Hematopoietic multipotent progenitor cell treated with erythropoietin and hydrocortisone succinate and interleukin-3 and kit ligand, for 8 days (in vitro differentiated cells): ENCODE data around the gene SKA1.
"Not testable (repeated sequence)": the region's sequence is repeated elsewhere in the genome, so short reads cannot be mapped to it uniquely, and the experiment has no call there.

Source experiments
- DNase-seq: peaks from one replicate; pipeline ENCODE4 v3.0.0-alpha.2; 2015

SKA1 gene

GRCh38 chr18:50432915-50433314 is 58.1 kb downstream of the SKA1 start:
- DNase-seq = no peak

- DNase-seq = not testable (repeated sequence)
Observed at GRCh38 chr18:50436742-50437141, 61.9 kb downstream of the SKA1 start.

- DNase-seq = no peak
Observed at GRCh38 chr18:50439460-50440015, 64.7 kb downstream of the SKA1 start.

GRCh38 chr18:50441016-50441415 is 66.2 kb downstream of the SKA1 start:
- no peak for DNase-seq

GRCh38 chr18:50441501-50441900 is 66.7 kb downstream of the SKA1 start:
- DNase-seq = no peak
